GM23338 (cell line): ENCODE measurements around the gene USP6NL. TPM values are rescaled to one million over a fixed set of nuclear protein-coding genes. Genes with fewer than 3 reads are reported as not detected.
A peak's percentile ranks its signal among the peaks of the same experiment; 100 is the strongest.

Experiments
- ATAC-seq: fragments of 200-7000 bp; cut with Tn5 transposase; 3 replicates; pipeline ENCODE4 v1.9.1; 2020
- DNase-seq: peaks from one replicate; pipeline ENCODE4 v3.0.0-alpha.2; 2015; ENCODE audit warnings: low spot score
- H2AFZ ChIP-seq: fragments of 200-600 bp; sonication (generic); 2 replicates; pipeline ENCODE4 v1.8.0; 2016; ENCODE audit warnings: antibody characterized with exemption, mild to moderate bottlenecking, moderate library complexity
- H3F3A ChIP-seq: fragments of 200-600 bp; sonication (generic); replicated peaks from 2 replicates; pipeline ENCODE4 v1.8.0; 2017; ENCODE audit warnings: antibody characterized with exemption, mixed run types, low read depth
- H3K27ac ChIP-seq: fragments of 200-600 bp; sonication (generic); 2 replicates; pipeline ENCODE4 v1.6.1; 2016; ENCODE audit warnings: low read depth
- H3K27me3 ChIP-seq: fragments of 200-600 bp; sonication (generic); 2 replicates; pipeline ENCODE4 v1.8.0; 2016; ENCODE audit warnings: mild to moderate bottlenecking, mixed run types, moderate library complexity; ENCODE audit not compliant: insufficient read depth
- H3K36me3 ChIP-seq: fragments of 200-600 bp; sonication (generic); 2 replicates; pipeline ENCODE4 v1.8.0; 2016; ENCODE audit warnings: mild to moderate bottlenecking; ENCODE audit not compliant: insufficient read depth
- H3K4me1 ChIP-seq: fragments of 200-600 bp; sonication (generic); 2 replicates; pipeline ENCODE4 v1.8.0; 2016; ENCODE audit warnings: mild to moderate bottlenecking, moderate library complexity; ENCODE audit not compliant: insufficient read depth
- H3K4me2 ChIP-seq: fragments of 200-600 bp; sonication (generic); 2 replicates; pipeline ENCODE4 v1.7.1; 2017; ENCODE audit warnings: mixed run types
- H3K4me3 ChIP-seq: fragments of 200-600 bp; sonication (generic); 2 replicates; pipeline ENCODE4 v1.6.1; 2016; ENCODE audit warnings: mixed run types
- H3K79me2 ChIP-seq: fragments of 200-600 bp; sonication (generic); replicated peaks from 2 replicates; pipeline ENCODE4 v1.8.0; 2017; ENCODE audit warnings: mild to moderate bottlenecking; ENCODE audit not compliant: insufficient read depth
- H3K9me2 ChIP-seq: fragments of 200-600 bp; sonication (generic); 2 replicates; pipeline ENCODE4 v1.8.0; 2017; ENCODE audit not compliant: insufficient read depth
- H4K20me1 ChIP-seq: fragments of 200-600 bp; sonication (generic); replicated peaks from 2 replicates; pipeline ENCODE4 v1.8.0; 2017; ENCODE audit warnings: mild to moderate bottlenecking; ENCODE audit not compliant: insufficient read depth
- H3K27ac Mint-ChIP-seq: 2 replicates; pipeline ENCODE4 v1.8.0; 2020; ENCODE audit warnings: inconsistent platforms, mild to moderate bottlenecking, moderate library complexity, mixed read lengths
- H3K27me3 Mint-ChIP-seq: 3 replicates; pipeline ENCODE4 v1.8.0; 2022; ENCODE audit warnings: low read depth, mild to moderate bottlenecking, moderate library complexity, mixed read lengths, inconsistent platforms; ENCODE audit not compliant: insufficient read depth, poor library complexity
- H3K36me3 Mint-ChIP-seq: 3 replicates; pipeline ENCODE4 v1.8.0; 2021; ENCODE audit warnings: low read depth, mild to moderate bottlenecking, inconsistent platforms, moderate library complexity, mixed read lengths
- H3K4me1 Mint-ChIP-seq: 3 replicates; pipeline ENCODE4 v1.8.0; 2020; ENCODE audit warnings: mild to moderate bottlenecking, inconsistent platforms, mixed read lengths
- H3K4me3 Mint-ChIP-seq: 3 replicates; pipeline ENCODE4 v1.8.0; 2021; ENCODE audit warnings: moderate library complexity, mild to moderate bottlenecking, inconsistent platforms, mixed read lengths
- H3K9me3 Mint-ChIP-seq: 3 replicates; pipeline ENCODE4 v1.8.0; 2020; ENCODE audit warnings: moderate library complexity, mild to moderate bottlenecking, inconsistent platforms, mixed read lengths
- CREB1 ChIP-seq: fragments of 250-450 bp; sonication (Bioruptor Pico); IDR thresholded peaks from 2 replicates; pipeline ENCODE4 v1.5.0; 2020; ENCODE audit warnings: low read depth, mild to moderate bottlenecking, moderate library complexity
- POLR2AphosphoS5 ChIP-seq: IDR thresholded peaks from 2 replicates; pipeline ENCODE4 v1.6.1; 2016; ENCODE audit warnings: antibody characterized with exemption, low read depth
- ZNF114 ChIP-seq: fragments of 250-450 bp; sonication (Bioruptor Pico); IDR thresholded peaks from 2 replicates; pipeline ENCODE4 v1.5.0; 2020; ENCODE audit warnings: mild to moderate bottlenecking, moderate library complexity
- ZNF331 ChIP-seq: fragments of 250-450 bp; sonication (Bioruptor Pico); IDR thresholded peaks from 2 replicates; pipeline ENCODE4 v1.5.0; 2020; ENCODE audit warnings: low read depth, mild to moderate bottlenecking, moderate library complexity
- polyA plus RNA-seq: library from polyadenylated mRNA; unstranded; fragments of >200 nt; fragmentation: Nextera tagmentation; extraction: Ambion mirVana; gene quantifications from 2 replicates; pipeline ENCODE4 v1.2.1, GENCODE V29; 2016
- total RNA-seq: library from RNA; depleted of rRNA; stranded (reverse); fragments of >200 nt; shearing (Covaris generic); gene quantifications from 2 replicates; pipeline ENCODE4 v1.2.3, GENCODE V29; 2014
- TF ChIP-seq, protein P1 (sequence below): fragments of 250-450 bp; sonication (Bioruptor Pico); IDR thresholded peaks from 2 replicates; pipeline ENCODE4 v1.5.0; 2020; ENCODE audit warnings: mild to moderate bottlenecking, moderate library complexity
- TF ChIP-seq, protein P2 (sequence below): IDR thresholded peaks from one replicate; pipeline ENCODE4 v1.6.1; 2018; ENCODE audit warnings: antibody characterized with exemption; ENCODE audit not compliant: unreplicated experiment
- TF ChIP-seq, protein P3 (sequence below), 2 experiments: fragments of 200-600 bp in 1 of 2; sonication (generic) in 1 of 2; conservative IDR thresholded peaks; 2 replicates each; pipeline versions ENCODE4 v1.5.1 to v1.6.1; 2016 to 2017; ENCODE audit warnings: antibody characterized with exemption in 2 of 2, low read depth in 2 of 2, mild to moderate bottlenecking in 2 of 2, moderate library complexity in 1 of 2

USP6NL gene
- total and polyA plus RNA-seq, 2 experiments from 2014 or later: 8.1 to 29.7 TPM

DNA sequence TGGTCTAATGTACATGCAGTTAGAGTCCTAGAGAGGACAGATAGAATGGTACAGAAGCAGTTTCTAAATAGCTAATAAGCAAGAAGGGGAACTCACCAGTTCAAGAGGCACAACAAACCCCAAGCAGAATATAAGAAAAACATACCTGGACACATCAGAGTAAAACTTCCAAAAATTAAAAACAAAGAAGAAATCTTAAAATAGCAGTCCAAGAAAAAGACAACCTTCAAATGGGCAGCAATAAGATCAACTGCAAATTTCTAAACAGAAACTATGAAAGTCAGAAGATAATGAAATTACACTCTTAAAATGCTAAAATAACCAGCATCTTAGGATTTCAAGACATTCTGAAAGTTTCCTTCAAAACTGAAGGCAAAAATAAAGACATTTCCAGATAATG lies 55.9 kb downstream of the USP6NL start (continued):
- TF ChIP-seq, protein P1, sequence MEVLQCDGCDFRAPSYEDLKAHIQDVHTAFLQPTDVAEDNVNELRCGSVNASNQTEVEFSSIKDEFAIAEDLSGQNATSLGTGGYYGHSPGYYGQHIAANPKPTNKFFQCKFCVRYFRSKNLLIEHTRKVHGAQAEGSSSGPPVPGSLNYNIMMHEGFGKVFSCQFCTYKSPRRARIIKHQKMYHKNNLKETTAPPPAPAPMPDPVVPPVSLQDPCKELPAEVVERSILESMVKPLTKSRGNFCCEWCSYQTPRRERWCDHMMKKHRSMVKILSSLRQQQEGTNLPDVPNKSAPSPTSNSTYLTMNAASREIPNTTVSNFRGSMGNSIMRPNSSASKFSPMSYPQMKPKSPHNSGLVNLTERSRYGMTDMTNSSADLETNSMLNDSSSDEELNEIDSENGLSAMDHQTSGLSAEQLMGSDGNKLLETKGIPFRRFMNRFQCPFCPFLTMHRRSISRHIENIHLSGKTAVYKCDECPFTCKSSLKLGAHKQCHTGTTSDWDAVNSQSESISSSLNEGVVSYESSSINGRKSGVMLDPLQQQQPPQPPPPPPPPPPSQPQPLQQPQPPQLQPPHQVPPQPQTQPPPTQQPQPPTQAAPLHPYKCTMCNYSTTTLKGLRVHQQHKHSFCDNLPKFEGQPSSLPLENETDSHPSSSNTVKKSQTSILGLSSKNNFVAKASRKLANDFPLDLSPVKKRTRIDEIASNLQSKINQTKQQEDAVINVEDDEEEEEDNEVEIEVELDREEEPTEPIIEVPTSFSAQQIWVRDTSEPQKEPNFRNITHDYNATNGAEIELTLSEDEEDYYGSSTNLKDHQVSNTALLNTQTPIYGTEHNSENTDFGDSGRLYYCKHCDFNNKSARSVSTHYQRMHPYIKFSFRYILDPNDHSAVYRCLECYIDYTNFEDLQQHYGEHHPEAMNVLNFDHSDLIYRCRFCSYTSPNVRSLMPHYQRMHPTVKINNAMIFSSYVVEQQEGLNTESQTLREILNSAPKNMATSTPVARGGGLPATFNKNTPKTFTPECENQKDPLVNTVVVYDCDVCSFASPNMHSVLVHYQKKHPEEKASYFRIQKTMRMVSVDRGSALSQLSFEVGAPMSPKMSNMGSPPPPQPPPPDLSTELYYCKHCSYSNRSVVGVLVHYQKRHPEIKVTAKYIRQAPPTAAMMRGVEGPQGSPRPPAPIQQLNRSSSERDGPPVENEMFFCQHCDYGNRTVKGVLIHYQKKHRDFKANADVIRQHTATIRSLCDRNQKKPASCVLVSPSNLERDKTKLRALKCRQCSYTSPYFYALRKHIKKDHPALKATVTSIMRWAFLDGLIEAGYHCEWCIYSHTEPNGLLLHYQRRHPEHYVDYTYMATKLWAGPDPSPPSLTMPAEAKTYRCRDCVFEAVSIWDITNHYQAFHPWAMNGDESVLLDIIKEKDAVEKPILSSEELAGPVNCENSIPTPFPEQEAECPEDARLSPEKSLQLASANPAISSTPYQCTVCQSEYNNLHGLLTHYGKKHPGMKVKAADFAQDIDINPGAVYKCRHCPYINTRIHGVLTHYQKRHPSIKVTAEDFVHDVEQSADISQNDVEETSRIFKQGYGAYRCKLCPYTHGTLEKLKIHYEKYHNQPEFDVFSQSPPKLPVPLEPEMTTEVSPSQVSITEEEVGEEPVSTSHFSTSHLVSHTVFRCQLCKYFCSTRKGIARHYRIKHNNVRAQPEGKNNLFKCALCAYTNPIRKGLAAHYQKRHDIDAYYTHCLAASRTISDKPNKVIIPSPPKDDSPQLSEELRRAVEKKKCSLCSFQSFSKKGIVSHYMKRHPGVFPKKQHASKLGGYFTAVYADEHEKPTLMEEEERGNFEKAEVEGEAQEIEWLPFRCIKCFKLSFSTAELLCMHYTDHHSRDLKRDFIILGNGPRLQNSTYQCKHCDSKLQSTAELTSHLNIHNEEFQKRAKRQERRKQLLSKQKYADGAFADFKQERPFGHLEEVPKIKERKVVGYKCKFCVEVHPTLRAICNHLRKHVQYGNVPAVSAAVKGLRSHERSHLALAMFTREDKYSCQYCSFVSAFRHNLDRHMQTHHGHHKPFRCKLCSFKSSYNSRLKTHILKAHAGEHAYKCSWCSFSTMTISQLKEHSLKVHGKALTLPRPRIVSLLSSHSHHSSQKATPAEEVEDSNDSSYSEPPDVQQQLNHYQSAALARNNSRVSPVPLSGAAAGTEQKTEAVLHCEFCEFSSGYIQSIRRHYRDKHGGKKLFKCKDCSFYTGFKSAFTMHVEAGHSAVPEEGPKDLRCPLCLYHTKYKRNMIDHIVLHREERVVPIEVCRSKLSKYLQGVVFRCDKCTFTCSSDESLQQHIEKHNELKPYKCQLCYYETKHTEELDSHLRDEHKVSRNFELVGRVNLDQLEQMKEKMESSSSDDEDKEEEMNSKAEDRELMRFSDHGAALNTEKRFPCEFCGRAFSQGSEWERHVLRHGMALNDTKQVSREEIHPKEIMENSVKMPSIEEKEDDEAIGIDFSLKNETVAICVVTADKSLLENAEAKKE (CRISPR knock-in tag): no peak

DNA sequence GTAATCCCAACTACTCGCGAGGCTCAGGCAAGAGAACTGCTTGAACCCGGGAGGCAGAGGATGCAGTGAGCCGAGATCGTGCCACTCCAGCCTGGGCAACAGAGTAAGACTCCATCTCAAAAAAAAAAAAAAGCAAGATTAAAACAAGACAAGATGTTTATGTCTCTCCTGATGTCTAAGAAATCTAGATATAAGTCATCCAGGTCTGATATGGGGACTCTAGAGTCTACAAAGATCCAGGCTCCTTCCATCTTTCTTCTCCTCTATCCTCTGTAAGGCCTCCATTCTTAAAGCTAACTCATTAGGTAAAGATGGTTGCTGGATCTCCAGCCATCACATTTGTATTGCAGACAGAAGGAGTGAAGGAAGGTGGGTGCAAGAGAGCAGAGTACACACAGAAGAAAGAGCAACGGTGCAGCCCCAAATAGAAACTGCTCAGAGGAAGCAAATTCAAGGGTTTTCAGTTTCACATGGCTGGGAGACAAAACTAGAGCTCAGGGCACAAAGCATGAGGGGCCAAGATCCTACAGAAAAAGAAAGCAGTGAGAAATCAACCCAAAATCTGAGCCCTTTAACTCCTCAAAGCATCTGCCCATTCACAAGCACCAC lies 57.6 kb downstream of the USP6NL start:
- Histone ChIP-seq H3K79me2 (peaks cover 96% of the 10 kb centered on the region), H2AFZ (no peak overlapping the region)
- no peak overlapping the region for H3K27ac Mint-ChIP-seq
- TF ChIP-seq POLR2AphosphoS5 (no peak), CREB1 (CRISPR knock-in tag) (no peak), ZNF331 (CRISPR knock-in tag) (no peak), ZNF114 (no peak)
- TF ChIP-seq, protein P2, sequence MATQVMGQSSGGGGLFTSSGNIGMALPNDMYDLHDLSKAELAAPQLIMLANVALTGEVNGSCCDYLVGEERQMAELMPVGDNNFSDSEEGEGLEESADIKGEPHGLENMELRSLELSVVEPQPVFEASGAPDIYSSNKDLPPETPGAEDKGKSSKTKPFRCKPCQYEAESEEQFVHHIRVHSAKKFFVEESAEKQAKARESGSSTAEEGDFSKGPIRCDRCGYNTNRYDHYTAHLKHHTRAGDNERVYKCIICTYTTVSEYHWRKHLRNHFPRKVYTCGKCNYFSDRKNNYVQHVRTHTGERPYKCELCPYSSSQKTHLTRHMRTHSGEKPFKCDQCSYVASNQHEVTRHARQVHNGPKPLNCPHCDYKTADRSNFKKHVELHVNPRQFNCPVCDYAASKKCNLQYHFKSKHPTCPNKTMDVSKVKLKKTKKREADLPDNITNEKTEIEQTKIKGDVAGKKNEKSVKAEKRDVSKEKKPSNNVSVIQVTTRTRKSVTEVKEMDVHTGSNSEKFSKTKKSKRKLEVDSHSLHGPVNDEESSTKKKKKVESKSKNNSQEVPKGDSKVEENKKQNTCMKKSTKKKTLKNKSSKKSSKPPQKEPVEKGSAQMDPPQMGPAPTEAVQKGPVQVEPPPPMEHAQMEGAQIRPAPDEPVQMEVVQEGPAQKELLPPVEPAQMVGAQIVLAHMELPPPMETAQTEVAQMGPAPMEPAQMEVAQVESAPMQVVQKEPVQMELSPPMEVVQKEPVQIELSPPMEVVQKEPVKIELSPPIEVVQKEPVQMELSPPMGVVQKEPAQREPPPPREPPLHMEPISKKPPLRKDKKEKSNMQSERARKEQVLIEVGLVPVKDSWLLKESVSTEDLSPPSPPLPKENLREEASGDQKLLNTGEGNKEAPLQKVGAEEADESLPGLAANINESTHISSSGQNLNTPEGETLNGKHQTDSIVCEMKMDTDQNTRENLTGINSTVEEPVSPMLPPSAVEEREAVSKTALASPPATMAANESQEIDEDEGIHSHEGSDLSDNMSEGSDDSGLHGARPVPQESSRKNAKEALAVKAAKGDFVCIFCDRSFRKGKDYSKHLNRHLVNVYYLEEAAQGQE: no peak
- TF ChIP-seq, protein P3, sequence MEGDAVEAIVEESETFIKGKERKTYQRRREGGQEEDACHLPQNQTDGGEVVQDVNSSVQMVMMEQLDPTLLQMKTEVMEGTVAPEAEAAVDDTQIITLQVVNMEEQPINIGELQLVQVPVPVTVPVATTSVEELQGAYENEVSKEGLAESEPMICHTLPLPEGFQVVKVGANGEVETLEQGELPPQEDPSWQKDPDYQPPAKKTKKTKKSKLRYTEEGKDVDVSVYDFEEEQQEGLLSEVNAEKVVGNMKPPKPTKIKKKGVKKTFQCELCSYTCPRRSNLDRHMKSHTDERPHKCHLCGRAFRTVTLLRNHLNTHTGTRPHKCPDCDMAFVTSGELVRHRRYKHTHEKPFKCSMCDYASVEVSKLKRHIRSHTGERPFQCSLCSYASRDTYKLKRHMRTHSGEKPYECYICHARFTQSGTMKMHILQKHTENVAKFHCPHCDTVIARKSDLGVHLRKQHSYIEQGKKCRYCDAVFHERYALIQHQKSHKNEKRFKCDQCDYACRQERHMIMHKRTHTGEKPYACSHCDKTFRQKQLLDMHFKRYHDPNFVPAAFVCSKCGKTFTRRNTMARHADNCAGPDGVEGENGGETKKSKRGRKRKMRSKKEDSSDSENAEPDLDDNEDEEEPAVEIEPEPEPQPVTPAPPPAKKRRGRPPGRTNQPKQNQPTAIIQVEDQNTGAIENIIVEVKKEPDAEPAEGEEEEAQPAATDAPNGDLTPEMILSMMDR (conservative IDR thresholded peaks at IDR 0.05; ENCODE audit: low read depth in 2 of 2): no peak

More for the DNA sequence above, 57.6 kb downstream of the USP6NL start:
- Mint-ChIP-seq H3K4me1 (peaks cover 27% of the 10 kb centered on the region), H3K27me3 (peaks cover 2% of the 10 kb centered on the region), H3K9me3 (no peaks in the 10 kb centered on the region), H3K4me3 (no peak overlapping the region), H3K36me3 (peaks cover 3% of the 10 kb centered on the region; the same call in 1 of the 3 replicates)
- Histone ChIP-seq H3K36me3 (no peaks in the 10 kb centered on the region), H3K4me3 (no peak overlapping the region), H3K4me1 (peaks cover 14% of the 10 kb centered on the region; the same call in 1 of the 2 replicates), H3K9me2 (no peaks in the 10 kb centered on the region), H3K4me2 (no peak overlapping the region), H3K27ac (0 out of 2 replicates have a peak overlapping the region, but pooled peaks have one; percentile 21), H3F3A (no peaks in the 10 kb centered on the region), H3K27me3 (no peaks in the 10 kb centered on the region), H4K20me1 (peaks cover 10% of the 10 kb centered on the region; the same call in 1 of the 2 replicates)
- DNase-seq (no peak), ATAC-seq (no peak)
